ENCODE data around the gene CMSS1.

CMSS1 gene

DNA sequence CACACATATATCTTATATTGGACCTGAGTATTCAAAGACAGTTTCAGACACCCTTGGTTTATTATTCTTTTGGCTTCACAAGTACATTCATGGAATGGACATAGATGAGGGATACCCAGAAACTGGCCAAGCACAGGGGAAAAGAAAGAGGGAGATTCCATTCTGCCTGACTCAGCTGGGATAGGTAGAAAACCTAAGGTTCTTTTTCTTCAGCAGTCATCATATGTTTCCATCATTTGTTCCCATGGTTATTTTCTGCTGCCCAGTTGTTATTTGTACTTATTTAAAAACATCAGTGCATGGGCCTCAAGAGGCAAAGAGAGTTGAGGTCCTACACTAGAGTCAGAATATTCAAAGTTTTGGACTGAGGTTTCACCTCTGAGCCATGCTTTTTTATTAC lies 204.8 kb downstream of the CMSS1 start:
- ChIA-PET CTCF (interaction anchor here (1.5 kb wide), 1 partner anchor 13 kb away, joined by 5 read pairs; no protein-coding TSS in a partner anchor), POLR2A (no interaction called here)
- DNase-seq (ENCODE audit: extremely low spot score), result no peak
- TF ChIP-seq, protein P1, sequence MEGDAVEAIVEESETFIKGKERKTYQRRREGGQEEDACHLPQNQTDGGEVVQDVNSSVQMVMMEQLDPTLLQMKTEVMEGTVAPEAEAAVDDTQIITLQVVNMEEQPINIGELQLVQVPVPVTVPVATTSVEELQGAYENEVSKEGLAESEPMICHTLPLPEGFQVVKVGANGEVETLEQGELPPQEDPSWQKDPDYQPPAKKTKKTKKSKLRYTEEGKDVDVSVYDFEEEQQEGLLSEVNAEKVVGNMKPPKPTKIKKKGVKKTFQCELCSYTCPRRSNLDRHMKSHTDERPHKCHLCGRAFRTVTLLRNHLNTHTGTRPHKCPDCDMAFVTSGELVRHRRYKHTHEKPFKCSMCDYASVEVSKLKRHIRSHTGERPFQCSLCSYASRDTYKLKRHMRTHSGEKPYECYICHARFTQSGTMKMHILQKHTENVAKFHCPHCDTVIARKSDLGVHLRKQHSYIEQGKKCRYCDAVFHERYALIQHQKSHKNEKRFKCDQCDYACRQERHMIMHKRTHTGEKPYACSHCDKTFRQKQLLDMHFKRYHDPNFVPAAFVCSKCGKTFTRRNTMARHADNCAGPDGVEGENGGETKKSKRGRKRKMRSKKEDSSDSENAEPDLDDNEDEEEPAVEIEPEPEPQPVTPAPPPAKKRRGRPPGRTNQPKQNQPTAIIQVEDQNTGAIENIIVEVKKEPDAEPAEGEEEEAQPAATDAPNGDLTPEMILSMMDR (IDR thresholded peaks at IDR 0.05; ENCODE audit: control extremely low read depth, extremely low read depth, low read depth, missing control alignments), result no peak

DNA sequence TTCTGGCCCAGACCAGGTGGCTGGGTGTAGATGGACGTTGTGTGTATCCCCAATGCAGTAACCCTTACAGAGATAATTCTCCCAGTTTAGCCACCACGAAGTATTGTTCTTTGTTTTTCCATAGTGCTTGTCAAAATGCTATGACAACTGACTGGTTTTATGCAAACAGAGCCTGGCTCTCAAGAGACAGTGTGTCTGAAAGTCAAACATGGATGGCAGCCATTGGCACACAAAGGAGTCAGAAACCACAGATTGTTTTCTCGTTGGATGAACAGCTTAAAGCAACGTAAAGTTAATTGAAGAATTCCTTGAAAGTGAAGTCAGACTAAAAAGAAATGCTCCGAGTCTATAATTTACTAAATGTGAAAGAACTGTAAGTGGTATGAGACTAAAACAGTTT lies 205.5 kb downstream of the CMSS1 start:
- ChIA-PET POLR2A (no interaction called here), CTCF (no interaction called here)

GRCh38 chr3:100023595-100023994 lies 205.9 kb downstream of the CMSS1 start:
- TF ChIP-seq, protein P1 (IDR thresholded peaks at IDR 0.05; ENCODE audit: control extremely low read depth, extremely low read depth, low read depth, missing control alignments), result no peak
- DNase-seq (ENCODE audit: extremely low spot score), result no peak
- POLR2A ChIA-PET, result no interaction called here
- CTCF ChIA-PET, result no interaction called here

More for the DNA sequence above, 205.5 kb downstream of the CMSS1 start:
- DNase-seq (ENCODE audit: extremely low spot score), result no peak
- TF ChIP-seq, protein P1 (IDR thresholded peaks at IDR 0.05; ENCODE audit: control extremely low read depth, extremely low read depth, low read depth, missing control alignments), result no peak

- CTCF ChIA-PET, result interaction anchor here (1.0 to 1.5 kb wide), 3 partner anchors 8 to 14 kb away, joined by 3 to 4 read pairs (median 3); no protein-coding TSS in a partner anchor
- DNase-seq (ENCODE audit: extremely low spot score), result no peak
- TF ChIP-seq, protein P1 (IDR thresholded peaks at IDR 0.05; ENCODE audit: control extremely low read depth, extremely low read depth, low read depth, missing control alignments), result no peak
- POLR2A ChIA-PET, result no interaction called here
These were observed 207.1 kb downstream of the CMSS1 start for GRCh38 chr3:100024520-100025303.

DNA sequence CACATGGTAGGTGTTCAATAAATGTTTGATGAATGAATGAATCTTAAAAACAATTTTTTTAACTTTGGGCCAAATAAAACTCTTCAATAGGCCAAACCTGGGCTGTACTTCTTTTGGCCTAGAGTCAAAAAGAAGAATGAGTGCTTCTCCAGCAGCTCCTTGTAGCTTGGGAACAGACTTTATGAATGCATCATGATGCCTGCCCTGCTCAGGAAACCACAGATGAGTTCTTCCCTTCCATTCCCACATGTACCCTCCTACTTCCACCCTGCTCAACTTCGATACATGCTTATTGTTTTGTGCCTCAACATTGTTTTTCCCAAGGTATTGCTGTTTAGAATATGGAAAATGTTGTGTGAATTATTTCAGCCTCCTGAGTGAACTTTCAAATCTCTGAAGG lies 209.7 kb downstream of the CMSS1 start:
- TF ChIP-seq, protein P1 (IDR thresholded peaks at IDR 0.05; ENCODE audit: control extremely low read depth, extremely low read depth, low read depth, missing control alignments), result no peak
- no peak for DNase-seq (ENCODE audit: extremely low spot score)
- POLR2A ChIA-PET, result no interaction called here
- CTCF ChIA-PET, result interaction anchor here (1.5 to 1.9 kb wide), 2 partner anchors 9 to 227 kb away, joined by 4 to 5 read pairs; no protein-coding TSS in a partner anchor

- ChIA-PET CTCF (interaction anchor here (0.9 to 1.9 kb wide), 10 partner anchors 8 to 197 kb away, joined by 3 to 9 read pairs (median 4); no protein-coding TSS in a partner anchor), POLR2A (no interaction called here)
- TF ChIP-seq, protein P1 (IDR thresholded peaks at IDR 0.05; ENCODE audit: control extremely low read depth, extremely low read depth, low read depth, missing control alignments), result no peak
- no peak for DNase-seq (ENCODE audit: extremely low spot score)
These were observed 211.4 kb downstream of the CMSS1 start for GRCh38 chr3:100029052-100029451.
